HG02610 (cell line): Measurements from ENCODE around the gene RBM15B.
A peak's percentile ranks its signal among the peaks of the same experiment; 100 is the strongest.
"Not testable (repeated sequence)": the region's sequence is repeated elsewhere in the genome, so short reads cannot be mapped to it uniquely, and the experiment has no call there.

ENCODE experiments used
- ATAC-seq: cut with Tn5 transposase; IDR thresholded peaks from one replicate; pipeline ENCODE4 v1.9.1; 2021; ENCODE audit warnings: mild to moderate bottlenecking, moderate library complexity; ENCODE audit not compliant: unreplicated experiment

RBM15B gene, protein sequence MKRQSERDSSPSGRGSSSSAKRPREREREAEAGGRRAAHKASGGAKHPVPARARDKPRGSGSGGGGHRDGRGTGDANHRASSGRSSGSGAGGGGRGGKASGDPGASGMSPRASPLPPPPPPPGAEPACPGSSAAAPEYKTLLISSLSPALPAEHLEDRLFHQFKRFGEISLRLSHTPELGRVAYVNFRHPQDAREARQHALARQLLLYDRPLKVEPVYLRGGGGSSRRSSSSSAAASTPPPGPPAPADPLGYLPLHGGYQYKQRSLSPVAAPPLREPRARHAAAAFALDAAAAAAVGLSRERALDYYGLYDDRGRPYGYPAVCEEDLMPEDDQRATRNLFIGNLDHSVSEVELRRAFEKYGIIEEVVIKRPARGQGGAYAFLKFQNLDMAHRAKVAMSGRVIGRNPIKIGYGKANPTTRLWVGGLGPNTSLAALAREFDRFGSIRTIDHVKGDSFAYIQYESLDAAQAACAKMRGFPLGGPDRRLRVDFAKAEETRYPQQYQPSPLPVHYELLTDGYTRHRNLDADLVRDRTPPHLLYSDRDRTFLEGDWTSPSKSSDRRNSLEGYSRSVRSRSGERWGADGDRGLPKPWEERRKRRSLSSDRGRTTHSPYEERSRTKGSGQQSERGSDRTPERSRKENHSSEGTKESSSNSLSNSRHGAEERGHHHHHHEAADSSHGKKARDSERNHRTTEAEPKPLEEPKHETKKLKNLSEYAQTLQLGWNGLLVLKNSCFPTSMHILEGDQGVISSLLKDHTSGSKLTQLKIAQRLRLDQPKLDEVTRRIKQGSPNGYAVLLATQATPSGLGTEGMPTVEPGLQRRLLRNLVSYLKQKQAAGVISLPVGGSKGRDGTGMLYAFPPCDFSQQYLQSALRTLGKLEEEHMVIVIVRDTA

GRCh38 chr3:51391075-51391565, at the start of gene RBM15B:
Gene RBM15B (plus strand): TSS chr3:51391285. CDS start chr3:51391400, 115 bp downstream.
- ATAC-seq: peak; percentile 94

- no peak for ATAC-seq
These were observed 47.0 kb upstream of the RBM15B start for GRCh38 chr3:51343918-51344687.

DNA sequence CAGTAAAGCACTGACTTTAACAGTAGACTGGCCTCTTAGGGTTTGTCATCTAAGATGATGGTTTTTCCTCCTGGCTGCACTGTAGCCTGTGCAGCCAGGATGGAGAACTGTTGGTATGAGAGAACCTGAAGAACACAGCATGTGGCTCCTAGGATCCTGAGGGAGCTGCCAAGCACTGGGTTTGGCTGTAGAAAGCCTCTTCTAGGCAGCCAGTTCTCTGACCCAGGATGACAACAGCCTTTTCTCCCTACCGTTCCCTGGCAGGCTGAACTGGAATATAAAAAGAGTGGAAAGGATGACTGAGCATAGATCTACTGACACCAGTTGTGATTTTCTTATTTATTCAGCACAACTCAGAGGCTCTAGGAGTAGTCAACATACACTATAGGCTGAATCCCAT, 40.3 kb upstream of the RBM15B start:
- no peak for ATAC-seq

DNA sequence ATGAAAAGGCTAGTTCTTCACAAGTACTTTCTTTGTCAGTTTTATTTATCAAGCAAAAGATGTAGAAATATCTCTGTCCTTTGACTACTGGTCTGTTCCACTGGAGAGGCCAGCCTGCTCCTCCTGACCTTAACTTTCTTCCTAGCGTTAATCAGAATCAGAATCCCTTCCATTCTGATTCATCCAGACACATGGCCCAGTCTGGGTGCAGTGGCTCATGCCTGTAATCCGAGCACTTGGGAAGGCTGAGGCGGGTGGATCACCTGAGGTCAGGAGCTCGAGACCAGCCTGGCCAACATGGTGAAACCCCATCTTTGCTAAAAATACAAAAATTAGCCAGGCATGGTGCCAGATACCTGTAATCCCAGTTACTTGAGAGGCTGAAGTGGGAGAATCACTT, 38.0 kb upstream of the RBM15B start:
- no peak for ATAC-seq

GRCh38 chr3:51353691-51354090, 37.4 kb upstream of the RBM15B start:
- no peak for ATAC-seq

DNA sequence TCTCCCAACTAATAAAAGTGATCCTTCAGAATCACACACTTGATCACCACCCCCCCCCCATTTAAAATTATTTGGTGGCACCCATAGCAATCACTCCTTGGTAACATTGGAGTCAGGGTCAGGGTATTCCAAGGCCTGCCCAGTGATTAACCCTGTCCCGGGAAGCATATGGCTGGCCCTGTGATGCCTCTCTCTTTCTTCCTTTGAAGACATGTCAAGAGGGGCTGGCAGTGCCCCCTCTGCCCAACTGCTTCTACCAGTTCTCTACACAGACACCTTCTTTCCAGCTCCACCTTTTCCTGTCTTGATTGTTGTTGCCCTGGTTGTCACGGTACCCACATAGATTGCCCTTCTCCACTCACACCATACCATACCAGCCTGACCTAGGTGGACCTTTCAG, 36.9 kb upstream of the RBM15B start:
- ATAC-seq: no peak

GRCh38 chr3:51354731-51355615, 36.1 kb upstream of the RBM15B start:
- no peak for ATAC-seq

- ATAC-seq: no peak
These were observed 35.0 kb upstream of the RBM15B start for GRCh38 chr3:51355891-51356578.

GRCh38 chr3:51357856-51358255, 33.2 kb upstream of the RBM15B start:
- no peak for ATAC-seq

- no peak for ATAC-seq
These were observed 32.1 kb upstream of the RBM15B start for GRCh38 chr3:51358981-51359380.

- no peak for ATAC-seq
These were observed 30.3 kb upstream of the RBM15B start for GRCh38 chr3:51360806-51361205.

- no peak for ATAC-seq
These were observed 29.3 kb upstream of the RBM15B start for GRCh38 chr3:51361746-51362145.

DNA sequence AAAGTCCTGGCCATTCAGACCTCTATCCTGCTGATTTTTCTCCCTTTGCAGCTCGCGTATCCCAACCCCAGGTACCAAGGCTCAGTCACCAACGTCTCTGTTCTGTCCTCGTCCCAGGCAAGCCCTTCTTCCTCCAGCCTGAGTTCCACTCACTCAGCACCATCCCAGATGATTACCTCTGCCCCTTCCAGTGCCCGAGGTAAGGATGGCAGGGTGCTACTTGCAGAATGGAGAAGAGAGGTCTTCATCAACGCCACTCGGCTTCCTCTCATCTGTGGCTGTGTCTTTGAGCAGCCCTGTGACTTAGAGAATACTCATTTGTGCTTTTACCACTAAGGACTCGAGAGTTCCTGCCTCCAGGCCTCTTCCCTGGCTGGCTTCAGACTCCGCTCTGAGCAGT, 28.6 kb upstream of the RBM15B start:
- ATAC-seq: no peak

DNA sequence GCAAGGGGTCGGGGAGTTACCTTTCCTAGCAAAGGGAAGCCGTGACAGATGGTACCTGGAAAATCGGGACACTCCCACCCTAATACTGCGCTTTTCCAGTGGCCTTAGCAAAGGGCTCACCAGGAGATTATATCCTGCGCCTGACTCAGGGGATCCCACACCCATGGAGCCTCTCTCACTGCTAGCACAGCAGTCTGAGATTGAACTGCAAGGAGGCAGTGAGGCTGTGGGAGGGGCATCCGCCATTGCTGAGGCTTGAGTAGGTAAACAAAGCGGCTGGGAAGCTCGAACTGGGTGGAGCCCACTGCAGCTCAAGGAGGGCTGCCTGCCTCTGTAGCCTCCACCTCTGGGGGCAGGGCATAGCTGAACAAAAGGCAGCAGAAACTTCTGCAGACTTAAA, 22.8 kb upstream of the RBM15B start:
- ATAC-seq: not testable (repeated sequence)

DNA sequence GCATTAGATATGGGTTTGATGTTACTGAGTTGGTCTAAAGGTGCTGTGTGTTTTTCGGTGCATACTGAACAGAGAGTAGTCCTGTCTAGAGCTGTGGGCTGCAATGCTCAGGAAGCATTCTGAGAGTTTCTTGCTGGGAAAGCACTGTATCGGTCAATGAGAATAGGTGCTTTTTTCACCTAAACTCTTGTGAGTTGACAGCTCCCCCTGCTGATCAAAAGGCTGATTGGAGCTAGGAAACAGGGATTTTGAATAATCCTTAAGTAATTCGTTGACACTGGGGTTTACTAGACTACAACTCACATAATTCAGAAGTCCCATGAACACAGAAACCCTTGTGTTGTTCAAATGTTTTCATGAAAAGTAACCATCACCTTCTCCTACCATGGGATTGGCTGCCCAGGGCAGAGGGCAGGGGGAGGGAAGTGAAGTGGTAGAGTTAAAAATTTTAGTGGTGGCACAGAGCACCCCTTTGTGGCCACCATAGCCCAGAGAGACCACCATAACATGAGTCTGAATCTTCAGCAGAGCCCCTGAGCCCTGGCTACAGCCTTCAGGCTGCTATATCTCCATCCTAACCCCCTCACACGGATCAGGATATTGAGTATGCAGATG, 19.0 kb upstream of the RBM15B start:
- no peak for ATAC-seq

- ATAC-seq: no peak
These were observed 17.2 kb upstream of the RBM15B start for GRCh38 chr3:51373658-51374421.

- no peak for ATAC-seq
These were observed 16.6 kb upstream of the RBM15B start for GRCh38 chr3:51374456-51374855.

DNA sequence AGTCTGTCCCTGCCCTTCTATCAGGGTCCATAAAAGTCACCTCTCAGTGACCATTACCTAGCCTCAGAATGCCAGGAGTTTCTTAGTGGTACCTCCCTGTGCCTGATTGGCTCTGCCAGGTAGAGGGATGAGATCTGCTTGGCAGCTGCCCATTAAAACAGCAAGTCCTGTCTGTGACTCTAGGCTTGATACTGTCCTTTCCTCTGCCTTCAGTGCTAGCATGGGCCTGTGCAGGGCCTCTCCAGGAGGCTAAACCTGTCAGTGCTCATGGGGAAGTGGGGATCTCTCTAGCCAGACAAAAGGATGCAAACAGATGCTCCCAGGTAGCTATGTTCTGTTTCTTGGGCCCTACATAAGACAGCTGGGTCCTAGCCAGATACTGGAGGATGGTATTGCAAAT, 15.9 kb upstream of the RBM15B start:
- ATAC-seq: no peak
